NCI-H128 (cell line): ENCODE data around the gene WNK2.

Source experiments
- DNase-seq: peaks from one replicate; lab custom pipeline; 2025; ENCODE audit not compliant: unreplicated experiment; lab: John Stamatoyannopoulos, UW

The WNK2 gene

GRCh38 chr9:93185266-93186214, 1.6 kb downstream of the WNK2 start:
- DNase-seq = no peak

- DNase-seq = no peak
Measured at GRCh38 chr9:93186215-93186945, 2.4 kb downstream of the WNK2 start.

GRCh38 chr9:93187047-93187446, 3.1 kb downstream of the WNK2 start:
- no peak for DNase-seq

- DNase-seq = no peak
Measured at GRCh38 chr9:93187574-93187973, 3.6 kb downstream of the WNK2 start.

GRCh38 chr9:93188426-93189368, 4.8 kb downstream of the WNK2 start:
- no peak for DNase-seq

- no peak for DNase-seq
Measured at GRCh38 chr9:93189369-93190132, 5.6 kb downstream of the WNK2 start.

- no peak for DNase-seq
Measured at GRCh38 chr9:93190133-93190525, 6.2 kb downstream of the WNK2 start.

GRCh38 chr9:93190656-93191353, 6.9 kb downstream of the WNK2 start:
- no peak for DNase-seq

GRCh38 chr9:93191354-93191660, 7.4 kb downstream of the WNK2 start:
- no peak for DNase-seq

GRCh38 chr9:93192721-93193387, 8.9 kb downstream of the WNK2 start:
- no peak for DNase-seq

- peak; percentile 69 for DNase-seq
Measured at GRCh38 chr9:93193388-93194220, 9.7 kb downstream of the WNK2 start.

GRCh38 chr9:93194221-93194625, 10.3 kb downstream of the WNK2 start:
- DNase-seq = no peak

- DNase-seq = no peak
Measured at GRCh38 chr9:93194641-93195040, 10.7 kb downstream of the WNK2 start.

- DNase-seq = no peak
Measured at GRCh38 chr9:93196096-93197055, 12.4 kb downstream of the WNK2 start.

GRCh38 chr9:93197670-93198069, 13.7 kb downstream of the WNK2 start:
- no peak for DNase-seq

GRCh38 chr9:93198117-93198837, 14.3 kb downstream of the WNK2 start:
- DNase-seq = no peak
